KOPT-K1 (cell line): Measurements from ENCODE around the gene OTOP2.
"Not testable (repeated sequence)": the region's sequence is repeated elsewhere in the genome, so short reads cannot be mapped to it uniquely, and the experiment has no call there.

Source experiments
- H3K27ac ChIP-seq: fragments of 200-600 bp; sonication (generic); 2 replicates; pipeline ENCODE4 v1.5.1; 2016; ENCODE audit warnings: antibody characterized with exemption, mild to moderate bottlenecking, low read depth, low read length; ENCODE audit not compliant: poor library complexity, severe bottlenecking
- H3K36me3 ChIP-seq: fragments of 200-600 bp; sonication (generic); 2 replicates; pipeline ENCODE4 v1.5.1; 2017; ENCODE audit warnings: antibody characterized with exemption, mild to moderate bottlenecking, low read length, moderate library complexity; ENCODE audit not compliant: insufficient read depth
- H3K9me3 ChIP-seq: fragments of 200-600 bp; sonication (generic); 2 replicates; pipeline ENCODE4 v1.5.1; 2017; ENCODE audit warnings: antibody characterized with exemption, low read length, mild to moderate bottlenecking; ENCODE audit not compliant: insufficient read depth, poor library complexity, severe bottlenecking

OTOP2 gene

GRCh38 chr17:74981979-74982662, 58.0 kb downstream of the OTOP2 start:
- Histone ChIP-seq H3K27ac (no peak overlapping the region), H3K9me3 (no peaks in the 10 kb centered on the region), H3K36me3 (no peaks in the 10 kb centered on the region)

- H3K9me3 ChIP-seq, H3K36me3 ChIP-seq, H3K27ac ChIP-seq: not testable (repeated sequence)
These were observed 58.7 kb downstream of the OTOP2 start for GRCh38 chr17:74982663-74983313.
